SIG-M5 (cell line): Measurements from ENCODE around the gene DHRS1.
"Not testable (repeated sequence)": the region's sequence is repeated elsewhere in the genome, so short reads cannot be mapped to it uniquely, and the experiment has no call there.

Experiments used
- DNase-seq: peaks from one replicate; lab custom pipeline; 2025; lab: John Stamatoyannopoulos, UW

DHRS1 gene

GRCh38 chr14:24246765-24247212 lies 52.8 kb downstream of the DHRS1 start:
- DNase-seq, result no peak

DNA sequence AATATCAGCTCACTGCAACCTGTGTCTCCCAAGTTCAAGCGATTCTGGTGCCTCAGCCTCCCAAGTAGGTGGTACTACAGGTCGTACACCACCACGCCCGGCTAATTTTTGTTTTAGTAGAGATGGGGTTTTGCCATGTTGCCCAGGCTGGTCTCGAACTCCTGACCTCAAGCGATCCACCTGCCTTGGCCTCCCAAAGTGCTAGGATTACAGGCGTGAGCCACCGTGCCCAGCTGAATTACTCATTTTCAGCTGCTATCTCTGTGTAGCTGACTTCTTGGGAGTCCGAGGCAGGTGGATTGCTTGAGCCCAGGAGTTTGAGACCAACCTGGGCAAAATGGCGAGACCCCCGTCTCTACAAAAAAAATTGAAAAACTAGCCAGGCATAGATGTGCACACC lies 54.2 kb downstream of the DHRS1 start:
- not testable (repeated sequence) for DNase-seq

GRCh38 chr14:24243336-24243836 lies 56.2 kb downstream of the DHRS1 start:
- peak; percentile 9 for DNase-seq

- DNase-seq, result peak; percentile 48
Measured at GRCh38 chr14:24241829-24242443, 57.6 kb downstream of the DHRS1 start.
